HEK293T (cell line): ENCODE measurements around the gene ZNF326.

Experiments
- L3MBTL2 ChIP-seq: fragments of 450-650 bp; conservative IDR thresholded peaks from 2 replicates; pipeline ENCODE4 v1.6.1; 2016; ENCODE audit warnings: mild to moderate bottlenecking
- NFRKB ChIP-seq: fragments of 450-650 bp; IDR thresholded peaks from 2 replicates; pipeline ENCODE4 v1.6.1; 2016; ENCODE audit warnings: mild to moderate bottlenecking, moderate library complexity
- SP1 ChIP-seq: fragments of 450-650 bp; IDR thresholded peaks from 2 replicates; pipeline ENCODE4 v1.6.1; 2017

DNA sequence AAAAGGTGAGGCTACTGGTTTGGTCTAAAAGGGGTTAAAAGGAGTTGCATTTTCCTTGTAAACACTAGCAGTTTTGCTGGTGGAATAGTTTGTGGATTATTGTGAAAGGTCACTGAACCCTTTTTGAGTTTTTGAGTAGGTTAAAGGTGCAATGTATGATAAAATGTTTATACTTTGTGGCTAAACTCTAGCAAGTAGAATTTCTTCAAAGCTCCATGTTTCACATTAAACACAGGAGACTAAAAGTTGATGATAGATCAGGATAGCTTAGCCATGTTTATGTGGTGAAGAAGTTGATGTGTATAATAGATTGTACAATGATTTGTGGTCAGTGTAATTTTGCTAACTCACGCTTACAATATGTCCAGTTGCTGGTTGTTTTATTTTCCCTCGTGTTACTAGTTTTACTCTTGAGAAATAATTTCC is 13.1 kb downstream of the ZNF326 start:
- TF ChIP-seq L3MBTL2 (no peak), NFRKB (no peak), SP1 (no peak)
